ENCODE data around the gene KRTAP4-11. TPM values are rescaled to one million over a fixed set of nuclear protein-coding genes. Genes with fewer than 3 reads are reported as not detected.
"Not testable (repeated sequence)": the region's sequence is repeated elsewhere in the genome, so short reads cannot be mapped to it uniquely, and the experiment has no call there.

Gene KRTAP4-11
- total and polyA plus RNA-seq, 2 of the 4 experiments (the other 2 are of a cell fraction), result not detected

DNA sequence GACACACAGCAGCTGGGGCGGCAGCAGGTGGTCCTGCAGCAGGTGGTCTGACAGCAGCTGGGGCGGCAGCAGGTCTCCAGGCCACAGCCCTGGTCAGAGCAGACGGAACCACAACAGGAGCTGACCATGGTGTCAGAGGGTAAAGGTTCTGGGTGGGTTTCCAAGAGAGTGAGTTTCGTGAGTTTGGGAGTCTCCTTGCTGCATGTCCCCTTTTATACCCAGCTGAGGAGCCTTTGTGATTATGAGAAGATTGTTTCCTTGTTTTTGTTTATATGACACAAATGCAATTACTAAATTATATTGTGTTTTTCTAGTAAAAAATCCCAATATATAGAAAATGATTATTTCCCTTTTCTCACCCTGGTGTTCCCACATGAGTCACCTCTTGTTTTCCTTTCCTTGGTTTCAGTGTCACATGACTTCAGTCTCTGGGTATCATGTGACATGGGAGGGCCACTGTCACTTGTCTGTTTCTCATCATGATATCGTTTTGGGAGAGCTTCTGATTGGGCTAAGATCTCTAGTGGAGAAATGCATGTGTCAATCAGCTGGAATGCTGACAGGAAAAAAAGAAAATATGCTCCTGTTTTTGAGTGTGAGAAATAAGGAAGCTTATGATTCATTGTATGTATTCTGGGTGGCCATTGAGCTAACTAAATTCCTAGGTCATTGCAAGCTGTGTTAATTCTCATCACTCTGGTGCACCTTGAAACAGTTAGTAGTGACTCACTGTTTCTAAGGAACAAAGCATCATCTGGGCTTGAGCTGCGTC, 22.4 kb upstream of the KRTAP4-11 start, which contains the start of gene KRTAP4-6:
Gene KRTAP4-6, minus strand, starts transcription at position 185 of the 772 bp plus-strand sequence. Its CDS starts 57 bp downstream, at position 128.
- intact Hi-C loops (cut with micrococcal nuclease), result no loop called here
- H4K91ac ChIP-seq (ENCODE audit: insufficient read depth, low read depth, low read length), result no peak within 1 kb of the TSS
- H4K20me1 ChIP-seq (ENCODE audit: insufficient read depth, low read length), result no peaks in the 10 kb centered on the region
- TF ChIP-seq MXI1 (IDR thresholded peaks at IDR 0.05; ENCODE audit: borderline replicate concordance, low read depth, low read length) (no peak), FOS (IDR thresholded peaks at IDR 0.05; ENCODE audit: low read depth, low read length) (0 out of 2 replicates have a peak, but pooled peaks have one; percentile 2), MAFK (IDR thresholded peaks at IDR 0.05; ENCODE audit: low read depth, low read length) (peak; percentile 10; the same call in 1 of the 2 replicates)
- TF ChIP-seq, protein P1, sequence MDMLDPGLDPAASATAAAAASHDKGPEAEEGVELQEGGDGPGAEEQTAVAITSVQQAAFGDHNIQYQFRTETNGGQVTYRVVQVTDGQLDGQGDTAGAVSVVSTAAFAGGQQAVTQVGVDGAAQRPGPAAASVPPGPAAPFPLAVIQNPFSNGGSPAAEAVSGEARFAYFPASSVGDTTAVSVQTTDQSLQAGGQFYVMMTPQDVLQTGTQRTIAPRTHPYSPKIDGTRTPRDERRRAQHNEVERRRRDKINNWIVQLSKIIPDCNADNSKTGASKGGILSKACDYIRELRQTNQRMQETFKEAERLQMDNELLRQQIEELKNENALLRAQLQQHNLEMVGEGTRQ (IDR thresholded peaks at IDR 0.05; ENCODE audit: low read depth, low read length), result peak; percentile 95
- no peak within 1 kb of the TSS for H3K4me3 ChIP-seq (ENCODE audit: insufficient read depth, low read depth, low read length)
- H2AFZ ChIP-seq (replicated peaks; ENCODE audit: low read length, poor library complexity), result no peak within 1 kb of the TSS
- peaks cover 5% of the 10 kb centered on the region for H3K9me3 ChIP-seq (ENCODE audit: control insufficient read depth, insufficient read depth, low read length)
- H3K27me3 ChIP-seq (ENCODE audit: control insufficient read depth, insufficient read depth, low read length), result no peaks in the 10 kb centered on the region
- ATAC-seq (ENCODE audit: low read depth) (peak; percentile 56; the same call in 1 of the 2 replicates), DNase-seq (peak; percentile 86)
- H2BK15ac ChIP-seq (ENCODE audit: low read depth, low read length), result no peak within 1 kb of the TSS
- no peaks in the 10 kb centered on the region for H3K9me1 ChIP-seq (ENCODE audit: insufficient read depth, low read length)
- H3K9ac ChIP-seq (ENCODE audit: low read depth, low read length), result no peak within 1 kb of the TSS
- H3K4ac ChIP-seq (ENCODE audit: low read depth, low read length), result no peak within 1 kb of the TSS
- dilution Hi-C loops (cut with HindIII; ENCODE audit: low sequenced_read_pairs, unreplicated experiment), result no loop called here
- in situ Hi-C loops (cut with MboI; ENCODE audit: low sequenced_read_pairs), result no loop called here
- BruUV-seq (replicated peaks), result no TSS peak
- no peak within 1 kb of the TSS for H3K56ac ChIP-seq (ENCODE audit: extremely low read depth, insufficient read depth, low read length)
- no peaks in the 10 kb centered on the region for H3K79me1 ChIP-seq (ENCODE audit: low read depth in 1 of 2, low read length in 2 of 2)
- no peaks in the 10 kb centered on the region; the same call in 1 of the 2 replicates for H3K4me1 ChIP-seq (ENCODE audit: control insufficient read depth, insufficient read depth, low read length)
- no peak within 1 kb of the TSS; the same call in 1 of the 2 replicates for H4K5ac ChIP-seq (ENCODE audit: low read depth, low read length)
- no peak within 1 kb of the TSS for H3K27ac ChIP-seq (ENCODE audit: insufficient read depth, low read length)
- 0 out of 2 replicates have a peak within 1 kb of the TSS, but pooled peaks have one; percentile 3 for H2BK20ac ChIP-seq (ENCODE audit: low read depth, low read length)
- H2AK5ac ChIP-seq (ENCODE audit: low read depth, low read length), result peak within 1 kb of the TSS; percentile 23
- POLR2A ChIA-PET (ENCODE audit: unreplicated experiment), result no interaction called here
- peak within 1 kb of the TSS; percentile 3; the same call in 1 of the 2 replicates for H2BK120ac ChIP-seq (ENCODE audit: low read depth, low read length)
- H3K36me3 ChIP-seq (ENCODE audit: control insufficient read depth, insufficient read depth, low read length), result no peaks in the 10 kb centered on the region
- peak within 1 kb of the TSS; percentile 3 to 33; a peak in 2 of 4 replicates for H4K8ac ChIP-seq (ENCODE audit: low read depth in 2 of 2, low read length in 2 of 2)
- 100% methylated on average over 1 of the region's 6 CpGs; no CpG with 5 or more reads in 1 of the 2 experiments for WGBS, 2 experiments (ENCODE audit: extremely low coverage in 2 of 2, insufficient read length in 1 of 2)
- H2BK5ac ChIP-seq (ENCODE audit: low read depth, low read length, poor library complexity, severe bottlenecking), result peak within 1 kb of the TSS; percentile 91
- H3K23ac ChIP-seq (ENCODE audit: low read depth, low read length), result no peak within 1 kb of the TSS
- no peak within 1 kb of the TSS for H3K14ac ChIP-seq (replicated peaks; ENCODE audit: low read depth, low read length)
- H3K18ac ChIP-seq (ENCODE audit: low read depth, low read length), result no peak within 1 kb of the TSS; the same call in 1 of the 2 replicates
- CTCF ChIA-PET, result no interaction called here
- H2AK9ac ChIP-seq (replicated peaks; ENCODE audit: low read depth, low read length, poor library complexity), result no peak within 1 kb of the TSS
- H3K4me2 ChIP-seq (ENCODE audit: low read depth, low read length), result no peak within 1 kb of the TSS

DNA sequence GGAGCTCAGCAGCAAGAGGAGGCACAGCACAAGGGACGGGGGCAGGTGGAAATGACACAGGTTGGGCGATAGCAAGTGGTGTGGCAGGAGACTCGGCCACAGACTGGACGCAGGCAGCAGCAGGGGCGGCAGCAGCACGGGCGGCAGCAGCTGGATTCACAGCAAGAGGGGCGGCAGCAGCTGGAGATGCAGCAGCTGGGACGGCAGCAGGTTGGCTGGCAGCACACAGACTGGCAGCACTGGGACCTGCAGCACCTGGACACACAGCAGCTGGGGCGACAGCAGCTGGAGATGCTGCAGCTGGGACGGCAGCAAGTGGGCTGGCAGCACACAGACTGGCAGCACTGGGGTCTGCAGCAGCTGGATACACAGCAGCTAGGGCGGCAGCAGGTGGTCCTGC, 21.7 kb upstream of the KRTAP4-11 start:
- H3K27ac ChIP-seq (ENCODE audit: insufficient read depth, low read length); H3K23ac ChIP-seq (ENCODE audit: low read depth, low read length); H3K9ac ChIP-seq (ENCODE audit: low read depth, low read length); CTCF ChIA-PET; H2BK120ac ChIP-seq (ENCODE audit: low read depth, low read length); dilution Hi-C loops (cut with HindIII; ENCODE audit: low sequenced_read_pairs, unreplicated experiment); H3K27me3 ChIP-seq (ENCODE audit: control insufficient read depth, insufficient read depth, low read length); H2BK15ac ChIP-seq (ENCODE audit: low read depth, low read length); H3K9me1 ChIP-seq (ENCODE audit: insufficient read depth, low read length); H2AK9ac ChIP-seq (replicated peaks; ENCODE audit: low read depth, low read length, poor library complexity); H3K9me3 ChIP-seq (ENCODE audit: control insufficient read depth, insufficient read depth, low read length); POLR2A ChIA-PET (ENCODE audit: unreplicated experiment); H4K5ac ChIP-seq (ENCODE audit: low read depth, low read length); H3K18ac ChIP-seq (ENCODE audit: low read depth, low read length); H4K20me1 ChIP-seq (ENCODE audit: insufficient read depth, low read length); H3K4me3 ChIP-seq (ENCODE audit: insufficient read depth, low read depth, low read length); H3K4ac ChIP-seq (ENCODE audit: low read depth, low read length); H2AFZ ChIP-seq (replicated peaks; ENCODE audit: low read length, poor library complexity); H3K4me1 ChIP-seq (ENCODE audit: control insufficient read depth, insufficient read depth, low read length); DNase-seq; H3K56ac ChIP-seq (ENCODE audit: extremely low read depth, insufficient read depth, low read length); in situ Hi-C loops (cut with MboI; ENCODE audit: low sequenced_read_pairs); H4K91ac ChIP-seq (ENCODE audit: insufficient read depth, low read depth, low read length); H3K79me1 ChIP-seq (ENCODE audit: low read depth in 1 of 2, low read length in 2 of 2); intact Hi-C loops (cut with micrococcal nuclease); BruUV-seq (replicated peaks); ATAC-seq (ENCODE audit: low read depth); H2BK20ac ChIP-seq (ENCODE audit: low read depth, low read length); H4K8ac ChIP-seq (ENCODE audit: low read depth in 2 of 2, low read length in 2 of 2); H3K36me3 ChIP-seq (ENCODE audit: control insufficient read depth, insufficient read depth, low read length); H3K14ac ChIP-seq (replicated peaks; ENCODE audit: low read depth, low read length); H3K4me2 ChIP-seq (ENCODE audit: low read depth, low read length): not testable (repeated sequence)
- 90% methylated on average over 10 of the region's 12 CpGs; no CpG with 5 or more reads in 1 of the 2 experiments for WGBS, 2 experiments (ENCODE audit: extremely low coverage in 2 of 2, insufficient read length in 1 of 2)
- Histone ChIP-seq H2BK5ac (ENCODE audit: low read depth, low read length, poor library complexity, severe bottlenecking) (peak overlapping the region; percentile 32), H2AK5ac (ENCODE audit: low read depth, low read length) (peak overlapping the region; percentile 23)

Measured in IMR-90 (cell line).